Kasumi-1 (cell line): ENCODE results near the gene IBA57.

Experiments used
- DNase-seq, 2 experiments: peaks; one replicate each; lab custom pipeline; 2025; lab: John Stamatoyannopoulos, UW

IBA57 gene

GRCh38 chr1:228156941-228157728 is 8.5 kb upstream of the IBA57 start:
- no peak for DNase-seq

DNA sequence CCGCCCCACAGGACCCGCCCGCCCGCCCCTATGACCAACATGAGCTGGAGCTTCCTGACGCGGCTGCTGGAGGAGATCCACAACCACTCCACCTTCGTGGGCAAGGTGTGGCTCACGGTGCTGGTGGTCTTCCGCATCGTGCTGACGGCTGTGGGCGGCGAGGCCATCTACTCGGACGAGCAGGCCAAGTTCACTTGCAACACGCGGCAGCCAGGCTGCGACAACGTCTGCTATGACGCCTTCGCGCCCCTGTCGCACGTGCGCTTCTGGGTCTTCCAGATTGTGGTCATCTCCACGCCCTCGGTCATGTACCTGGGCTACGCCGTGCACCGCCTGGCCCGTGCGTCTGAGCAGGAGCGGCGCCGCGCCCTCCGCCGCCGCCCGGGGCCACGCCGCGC is 7.9 kb upstream of the IBA57 start:
- DNase-seq: no peak

- no peak for DNase-seq
These were observed 7.2 kb upstream of the IBA57 start for GRCh38 chr1:228158151-228159007.

- DNase-seq: no peak
These were observed 6.5 kb upstream of the IBA57 start for GRCh38 chr1:228159008-228159665.

- no peak for DNase-seq
These were observed 5.3 kb upstream of the IBA57 start for GRCh38 chr1:228160201-228160761.

DNA sequence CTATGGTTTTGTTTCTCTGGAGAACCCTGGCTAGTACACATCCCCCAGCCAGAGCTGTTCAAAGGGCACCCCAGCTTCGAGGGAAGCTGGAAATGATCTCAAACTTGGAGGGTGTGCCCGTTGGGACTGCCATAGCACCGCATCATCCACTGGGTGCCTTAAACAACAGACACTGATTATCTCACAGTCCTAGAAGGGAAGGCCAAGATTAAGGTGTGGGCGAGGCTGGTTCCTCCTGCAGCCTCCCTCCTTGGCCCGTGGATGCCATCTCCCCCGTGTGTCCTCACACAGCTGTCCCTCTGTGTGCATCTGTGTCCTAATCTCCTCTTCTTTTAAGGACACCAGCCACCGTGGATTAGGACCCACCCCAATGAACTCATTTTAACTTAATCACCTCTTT is 4.2 kb upstream of the IBA57 start:
- DNase-seq: no peak

DNA sequence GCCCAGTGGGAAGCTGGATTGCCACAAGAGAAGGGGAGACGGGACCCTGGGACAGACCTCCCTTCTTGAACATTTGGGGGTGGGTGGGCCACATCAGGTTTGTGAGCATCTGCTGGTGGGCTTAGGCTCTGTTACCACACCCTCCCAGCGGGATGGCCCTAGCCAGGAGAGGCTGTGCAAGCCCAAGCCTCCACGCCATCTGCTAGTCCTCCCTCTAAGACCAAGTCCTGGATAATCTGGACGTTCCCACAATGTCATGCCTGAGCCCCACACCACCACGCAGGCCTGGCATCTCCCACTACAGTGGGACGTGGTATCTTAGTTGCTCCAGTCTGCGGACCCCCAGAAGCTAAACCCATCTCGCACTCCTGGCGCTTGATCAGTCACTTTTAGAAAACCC is 3.7 kb upstream of the IBA57 start:
- no peak for DNase-seq

- DNase-seq: no peak
These were observed 3.2 kb upstream of the IBA57 start for GRCh38 chr1:228162286-228163006.

DNA sequence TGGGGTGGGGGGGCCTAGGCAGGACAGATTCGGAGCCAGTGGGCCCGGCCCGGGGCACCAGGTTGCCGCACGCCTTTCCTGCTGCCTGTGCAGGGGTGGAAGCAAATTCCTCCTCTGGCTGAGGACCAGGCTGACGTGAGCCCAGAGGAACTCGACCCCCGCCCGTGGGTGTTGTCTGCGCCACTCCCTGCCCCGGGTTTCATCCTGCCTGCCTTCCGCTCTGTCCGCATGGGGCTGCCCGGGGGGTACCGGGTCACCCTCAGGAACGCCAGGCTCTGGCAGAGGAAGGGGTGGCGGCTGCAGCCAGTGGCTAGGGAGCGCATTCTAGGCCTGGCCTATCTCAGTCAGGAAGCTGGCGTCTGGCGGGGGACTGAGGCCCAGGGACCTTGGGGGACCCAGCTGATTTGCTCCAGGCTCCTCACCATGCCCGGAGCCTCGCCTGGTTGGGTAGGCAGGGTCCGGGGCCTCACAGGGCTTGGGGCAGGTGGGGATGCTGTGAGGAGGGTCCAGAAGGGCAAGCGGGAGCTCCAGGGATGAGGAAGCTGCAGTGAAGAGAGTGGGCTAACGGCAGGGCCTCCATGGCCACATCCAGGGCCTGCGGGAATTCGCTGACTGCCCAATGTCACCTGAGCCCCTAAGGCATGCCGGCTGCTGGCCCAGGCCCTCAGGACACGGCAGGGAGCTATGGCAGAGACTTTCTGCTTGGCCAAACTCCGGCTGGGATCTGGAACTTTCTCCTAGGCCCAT is 2.4 kb upstream of the IBA57 start:
- DNase-seq: no peak

DNA sequence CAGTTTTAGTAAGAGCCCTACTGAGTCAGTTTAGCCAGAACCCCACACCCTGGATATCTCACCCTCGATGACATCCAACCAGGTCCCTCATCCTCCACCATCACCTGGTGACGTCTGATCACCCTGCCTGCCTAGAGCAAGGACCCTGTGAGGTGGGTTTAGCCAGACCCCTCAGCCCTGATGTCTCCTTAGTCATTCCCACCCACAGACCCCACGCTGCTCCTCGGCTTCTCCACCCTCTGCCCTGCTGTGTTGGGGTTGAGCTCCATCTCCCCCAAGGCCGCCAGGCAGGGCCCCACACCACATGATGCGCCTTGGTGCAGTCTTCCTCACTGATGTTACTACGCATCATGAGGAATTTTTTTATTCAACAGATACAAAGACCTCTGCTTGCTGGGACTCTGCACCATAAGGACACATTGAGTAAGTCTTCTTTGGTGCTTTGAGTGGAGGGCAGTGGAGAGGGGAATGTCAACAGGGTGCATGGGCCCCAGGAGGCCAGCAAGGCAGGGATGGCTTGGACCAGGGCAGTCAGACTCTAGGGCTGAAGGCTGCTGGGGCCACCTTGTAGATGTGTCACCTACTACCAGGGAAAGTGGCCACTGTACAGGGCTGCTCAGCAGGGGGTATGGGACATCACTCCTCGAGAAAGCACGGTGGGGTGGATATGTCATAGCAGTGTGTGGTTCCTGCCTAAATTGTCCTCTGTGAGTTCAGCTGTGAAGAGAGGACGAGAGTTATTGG is 1.7 kb upstream of the IBA57 start:
- DNase-seq: no peak

- DNase-seq: peak; percentile 36 to 64
These were observed 838 bp upstream of the IBA57 start for GRCh38 chr1:228164561-228165371.

GRCh38 chr1:228166170-228166936 is 749 bp downstream of the IBA57 start:
- DNase-seq: peak; percentile 54 to 59

GRCh38 chr1:228168563-228169270 is 3.1 kb downstream of the IBA57 start:
- DNase-seq: no peak

GRCh38 chr1:228169345-228169744 is 3.7 kb downstream of the IBA57 start:
- no peak for DNase-seq

DNA sequence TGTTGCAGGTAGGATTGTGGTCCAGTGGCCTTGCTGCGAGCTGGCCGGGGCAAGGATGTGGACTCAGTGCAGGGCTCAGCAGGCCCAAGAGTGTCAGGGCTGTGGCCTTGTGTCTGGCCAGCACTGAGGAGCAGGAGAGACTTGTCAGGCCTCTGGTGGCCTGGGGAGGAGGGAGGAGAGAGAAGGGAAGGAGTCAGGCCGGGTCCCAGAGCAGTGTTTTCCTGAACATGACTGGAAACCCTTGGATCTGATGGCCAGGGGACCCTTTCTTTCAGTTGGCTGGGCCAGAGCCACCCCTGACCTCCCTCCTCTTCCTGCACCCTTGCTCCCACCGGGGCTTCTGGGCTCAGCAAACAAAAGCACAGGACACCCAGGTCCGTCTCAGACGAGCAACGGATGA is 5.1 kb downstream of the IBA57 start:
- no peak for DNase-seq

- no peak for DNase-seq
These were observed 5.8 kb downstream of the IBA57 start for GRCh38 chr1:228171221-228171891.
